Measurements from ENCODE around the gene GOLGA3.

Gene GOLGA3

GRCh38 chr12:132741620-132742019 is 87.0 kb downstream of the GOLGA3 start:
- DNase-seq = no peak

DNA sequence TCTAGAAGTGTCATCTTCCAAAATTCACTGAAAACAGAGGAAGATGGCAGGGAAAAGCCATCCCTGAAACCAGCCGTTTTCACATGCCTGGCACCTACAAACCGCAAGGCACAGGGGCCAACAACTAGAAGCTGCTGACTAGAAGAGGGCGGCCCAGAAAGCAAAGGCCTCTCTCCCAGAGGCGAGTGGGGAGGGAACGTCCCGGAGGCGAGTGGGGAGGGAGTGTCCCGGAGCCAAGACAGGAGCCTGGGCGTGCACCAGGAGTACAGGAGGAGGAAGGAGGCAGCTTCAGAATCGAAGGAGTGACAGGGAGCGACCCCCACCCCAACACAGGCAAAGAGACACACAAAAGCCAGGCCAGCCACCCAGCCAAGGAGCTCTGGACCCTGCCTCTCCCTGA is 88.0 kb downstream of the GOLGA3 start:
- DNase-seq = no peak

DNA sequence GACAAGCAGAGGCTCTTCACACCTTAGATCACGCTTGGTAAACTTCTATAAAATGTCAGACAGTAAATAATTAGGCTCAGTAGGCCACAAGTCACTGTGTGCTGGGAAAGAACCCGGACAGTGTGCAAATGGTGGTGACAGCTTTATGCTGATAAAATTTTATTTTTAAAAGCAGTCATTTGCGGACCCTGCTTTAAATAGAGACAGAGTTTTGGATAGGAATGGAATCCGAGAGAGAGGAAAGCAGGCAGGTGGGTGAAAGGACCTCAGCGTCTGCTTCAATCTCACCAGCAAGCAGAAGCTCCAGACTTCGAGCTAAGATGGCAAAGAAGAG is 88.4 kb downstream of the GOLGA3 start:
- DNase-seq = no peak

GRCh38 chr12:132739600-132740312 is 88.9 kb downstream of the GOLGA3 start:
- no peak for DNase-seq

- no peak for DNase-seq
Observed at GRCh38 chr12:132736913-132737312, 91.8 kb downstream of the GOLGA3 start.

DNA sequence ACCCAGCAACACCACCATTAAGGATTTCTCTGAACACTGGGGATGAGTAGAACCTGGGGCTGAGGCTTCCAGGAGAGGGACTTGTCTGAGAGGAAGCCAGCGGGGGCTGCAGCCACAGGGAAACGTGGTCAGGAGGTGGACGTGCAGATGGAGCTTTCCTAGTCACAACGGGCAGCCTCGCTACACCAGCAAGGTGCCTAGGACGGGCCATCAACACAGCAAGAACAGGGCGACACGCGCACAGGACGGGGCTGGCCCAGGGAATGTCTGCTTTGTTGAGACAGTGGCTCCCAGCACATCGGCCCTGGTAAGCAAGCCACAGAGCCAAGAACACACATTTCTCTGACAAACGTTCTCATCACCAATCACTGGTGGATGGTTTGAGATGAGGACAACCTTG is 92.3 kb downstream of the GOLGA3 start:
- DNase-seq = no peak

DNA sequence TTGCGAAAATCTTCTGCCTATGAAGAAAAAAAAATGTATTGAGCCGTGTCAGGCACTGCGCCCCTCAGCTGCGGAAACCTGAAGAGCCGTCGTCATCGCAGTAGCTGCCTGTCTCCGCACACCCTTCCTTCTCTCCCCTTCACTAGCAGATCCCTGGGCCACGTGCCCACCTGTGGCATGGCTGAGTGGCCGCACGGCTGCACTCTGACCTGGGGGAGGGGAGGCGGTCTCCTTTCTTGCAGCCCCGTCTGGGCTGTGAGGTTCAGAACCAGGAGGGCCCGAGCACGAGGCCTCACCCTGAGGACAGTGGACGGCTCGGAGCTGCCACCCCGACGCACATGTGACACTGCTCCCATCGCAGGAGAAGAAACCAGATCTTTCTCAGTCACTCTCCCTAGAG is 93.2 kb downstream of the GOLGA3 start:
- DNase-seq = no peak

DNA sequence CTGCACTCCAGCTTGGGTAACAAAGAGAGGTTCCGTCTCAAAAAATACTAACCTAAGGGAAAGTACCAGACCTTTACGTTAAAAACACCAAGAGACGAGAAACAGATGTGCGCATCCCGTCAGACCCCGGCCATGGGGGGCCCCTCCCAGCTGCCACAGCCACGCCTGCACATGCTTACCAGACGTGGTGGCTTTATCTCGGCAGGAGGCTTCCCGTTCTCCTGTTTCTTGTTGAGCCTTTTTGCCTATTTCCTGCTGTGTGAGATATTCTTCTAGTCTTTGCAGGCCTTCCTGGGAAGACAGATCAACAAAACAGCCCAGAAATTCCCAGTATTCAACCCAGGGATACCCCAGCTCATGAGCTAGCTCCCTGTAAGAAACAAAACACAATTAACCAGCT is 94.5 kb downstream of the GOLGA3 start:
- no peak for DNase-seq

GRCh38 chr12:132731574-132731973 is 97.1 kb downstream of the GOLGA3 start:
- no peak for DNase-seq

DNA sequence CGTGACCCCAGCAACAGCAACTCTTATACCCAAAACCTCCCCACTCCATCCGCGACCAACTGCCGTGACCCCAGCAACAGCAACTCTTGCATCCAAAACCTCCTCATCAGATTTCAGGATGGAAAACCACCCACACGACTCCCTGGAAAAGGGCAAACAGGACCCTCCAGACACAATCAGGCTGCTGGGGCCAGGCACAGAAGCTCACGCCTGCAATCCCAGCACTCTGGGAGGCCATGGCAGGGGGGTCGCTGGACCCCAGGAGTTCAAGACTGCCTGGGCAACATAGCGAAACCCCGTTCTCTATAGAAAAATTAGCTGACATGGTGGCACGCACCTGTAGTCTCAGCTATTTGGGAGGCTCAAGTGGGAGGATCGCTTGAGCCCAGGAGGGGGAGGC is 98.3 kb downstream of the GOLGA3 start:
- DNase-seq = no peak

- DNase-seq = no peak
Observed at GRCh38 chr12:132729541-132730320, 98.9 kb downstream of the GOLGA3 start.

- DNase-seq = no peak
Observed at GRCh38 chr12:132728502-132728901, 100.2 kb downstream of the GOLGA3 start.

DNA sequence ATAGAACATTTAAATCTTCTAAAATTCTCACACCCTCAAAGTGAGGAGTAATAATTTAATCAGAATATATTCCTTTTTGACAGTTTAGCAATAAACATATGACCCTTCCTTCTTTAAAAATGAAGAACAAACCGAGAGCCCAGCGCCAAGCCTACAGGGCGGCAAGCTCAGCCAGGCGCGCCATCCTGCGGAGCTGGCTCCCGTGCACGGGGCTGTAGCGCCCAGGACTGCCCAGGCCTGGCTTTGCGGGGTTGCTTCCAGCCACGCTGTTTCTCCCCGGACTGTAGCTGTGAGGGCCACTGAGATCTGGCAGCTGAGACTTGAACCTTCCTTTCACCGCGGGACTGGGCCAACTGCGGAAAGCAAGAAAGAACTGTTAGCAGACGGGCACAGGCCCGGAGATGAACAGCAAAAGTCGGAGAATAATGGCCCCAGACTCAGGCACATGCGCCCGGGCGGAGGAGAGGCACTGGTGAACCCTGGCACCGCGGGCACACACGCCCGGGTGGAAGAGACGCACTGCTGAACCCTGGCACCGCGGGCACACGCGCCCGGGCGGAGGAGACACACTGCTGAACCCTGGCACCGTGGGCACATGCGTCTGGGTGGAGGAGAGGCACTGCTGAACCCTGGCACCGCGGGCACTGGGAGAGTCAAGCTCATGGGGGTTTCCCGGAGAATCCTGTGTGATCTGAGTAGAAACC is 101.4 kb downstream of the GOLGA3 start:
- DNase-seq = no peak

DNA sequence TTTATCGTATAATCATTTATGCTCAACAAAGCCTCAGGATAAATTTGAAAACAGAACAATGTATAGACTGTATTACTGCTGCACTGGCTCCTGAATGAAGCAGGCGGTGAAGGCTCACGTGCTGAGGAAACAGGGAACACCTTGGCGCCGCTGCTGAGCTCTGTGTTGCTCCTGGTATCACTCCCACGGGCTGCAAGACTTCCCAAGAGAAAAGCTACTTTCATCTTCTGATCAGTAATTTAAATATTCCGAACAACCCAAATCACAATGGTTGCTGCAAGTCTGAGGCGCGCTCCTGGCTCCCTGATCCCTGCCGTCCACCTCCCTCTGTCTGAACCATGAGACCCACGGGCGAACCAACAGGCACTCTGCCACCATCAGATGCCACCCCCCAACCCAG is 102.3 kb downstream of the GOLGA3 start:
- DNase-seq = no peak

DNA sequence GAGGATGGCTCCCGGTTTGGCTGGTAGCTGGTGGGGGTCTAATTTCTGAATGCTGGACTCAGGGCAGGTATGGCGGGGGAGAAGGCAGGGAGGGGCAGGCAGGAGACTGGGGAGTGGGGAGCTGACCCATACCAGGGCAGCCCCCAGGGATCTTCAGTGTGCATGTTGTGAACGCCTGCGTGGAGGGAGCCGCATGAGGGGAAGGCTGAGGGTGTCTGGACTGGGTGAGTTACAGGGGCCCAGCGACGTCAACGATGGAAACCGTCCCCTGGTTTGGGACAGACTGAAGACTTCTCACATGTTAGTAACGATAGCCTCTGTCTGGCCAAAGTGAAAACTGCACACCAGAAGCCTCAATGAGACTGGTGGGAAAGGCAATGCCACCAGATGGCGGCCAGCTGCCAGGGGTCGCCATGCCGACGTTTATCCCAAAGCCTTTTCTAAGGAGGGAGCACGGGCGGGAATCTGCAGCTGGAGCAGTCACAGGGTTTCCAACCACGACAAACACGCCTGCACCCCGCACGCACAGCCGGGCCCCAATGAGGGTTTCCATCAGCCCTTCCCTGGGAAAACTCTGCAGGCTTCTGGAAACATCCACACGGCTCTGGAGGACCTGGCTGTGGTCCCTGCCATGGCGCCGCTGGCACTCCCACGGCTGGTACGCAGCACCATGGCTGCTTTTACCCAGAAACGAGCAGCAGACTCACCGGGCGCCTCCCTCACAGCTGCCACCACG is 104.0 kb downstream of the GOLGA3 start:
- DNase-seq = no peak

DNA sequence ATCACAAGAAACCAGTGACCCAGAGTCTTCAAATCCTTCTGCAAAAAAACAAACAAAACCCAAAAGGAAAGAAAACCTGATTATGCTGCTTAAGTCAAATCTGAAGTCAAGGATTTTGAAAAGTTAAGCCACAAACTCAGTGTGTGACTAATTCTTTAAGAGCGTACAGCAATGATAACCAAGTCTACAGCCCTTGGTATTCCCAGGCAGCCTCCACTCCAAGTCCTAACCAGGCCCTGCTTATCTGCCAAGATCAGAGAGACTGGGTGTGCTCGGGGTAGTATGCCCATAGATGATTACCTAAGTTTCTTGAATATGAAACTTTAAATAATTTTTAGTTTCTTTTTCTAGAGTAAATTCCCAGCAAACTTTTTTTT is 104.9 kb downstream of the GOLGA3 start:
- no peak for DNase-seq

- DNase-seq = no peak
Observed at GRCh38 chr12:132723015-132723763, 105.5 kb downstream of the GOLGA3 start.

DNA sequence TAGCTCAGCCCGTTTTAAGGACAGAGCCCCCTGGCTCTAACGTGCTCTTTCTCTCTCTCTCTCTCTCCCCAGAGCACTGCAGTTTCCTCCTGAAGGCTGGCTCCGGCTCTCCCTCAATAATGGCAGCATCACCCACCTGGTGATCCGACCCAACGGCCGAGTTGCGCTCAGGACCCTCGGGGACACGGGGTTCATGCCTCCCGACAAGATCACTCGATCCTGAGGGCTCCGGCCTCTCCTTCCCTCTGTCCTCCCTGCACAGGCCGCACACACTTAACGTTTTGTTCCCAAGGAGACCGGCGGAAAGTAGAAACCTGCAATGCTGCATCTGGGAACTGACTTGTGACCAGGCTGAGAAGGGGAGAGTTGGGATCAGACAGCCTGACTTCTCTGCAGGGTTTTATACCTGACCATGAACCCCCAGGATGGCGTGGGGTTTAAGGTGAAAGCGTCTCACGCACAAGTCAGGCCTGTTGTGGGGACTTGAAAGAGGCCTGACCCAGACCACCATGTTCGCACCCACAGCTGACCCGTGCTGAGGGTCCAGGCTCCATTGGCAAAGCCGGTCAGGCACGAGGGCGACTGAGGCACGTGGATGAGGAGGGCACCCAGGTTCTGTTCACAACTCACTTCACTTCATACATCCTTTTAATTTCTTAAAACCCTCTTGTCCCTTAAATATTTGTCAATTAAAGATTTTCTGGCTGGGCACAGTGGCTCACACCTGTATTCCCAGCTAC is 107.9 kb downstream of the GOLGA3 start:
- no peak for DNase-seq

DNA sequence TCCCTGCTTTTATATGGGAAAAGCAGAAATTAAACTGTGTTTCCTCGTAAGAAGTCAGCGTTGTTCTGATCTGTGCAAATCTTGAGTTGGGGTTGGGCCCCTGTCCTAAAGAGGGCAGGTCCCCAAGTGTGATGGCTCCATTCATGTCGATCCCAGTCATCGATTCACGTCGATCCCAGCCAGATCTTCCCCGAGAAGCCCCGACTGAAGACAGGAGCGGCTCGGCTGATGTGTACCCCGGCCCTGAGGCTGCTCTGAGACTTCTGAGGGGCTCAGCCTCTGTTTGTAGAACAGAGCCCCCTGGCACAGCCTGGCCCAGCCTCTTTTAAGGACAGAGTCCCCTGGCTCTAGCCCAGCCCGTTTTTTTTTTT is 108.7 kb downstream of the GOLGA3 start:
- DNase-seq = no peak

GRCh38 chr12:132719141-132719953 is 109.3 kb downstream of the GOLGA3 start:
- no peak for DNase-seq
